HepG2 (cell line): Measurements from ENCODE around the gene SEPHS2.
"Not testable (repeated sequence)": the region's sequence is repeated elsewhere in the genome, so short reads cannot be mapped to it uniquely, and the experiment has no call there.

ENCODE experiments used
- FOXM1 ChIP-seq: sonication (generic); formaldehyde crosslinking; IDR thresholded peaks from 2 replicates; pipeline ENCODE4 v1.5.0; 2020; ENCODE audit warnings: missing genetic modification reagents
- HOXD1 ChIP-seq: sonication (generic); formaldehyde crosslinking; IDR thresholded peaks from 2 replicates; pipeline ENCODE4 v1.5.0; 2020; ENCODE audit warnings: missing genetic modification reagents
- NFYB ChIP-seq: sonication (generic); formaldehyde crosslinking; IDR thresholded peaks from 2 replicates; pipeline ENCODE4 v1.4.0; 2020; ENCODE audit warnings: missing genetic modification reagents
- SMARCE1 ChIP-seq: fragments of 450-650 bp; IDR thresholded peaks from 2 replicates; pipeline ENCODE4 v1.6.1; 2017; ENCODE audit warnings: borderline replicate concordance
- SP1 ChIP-seq, 2 experiments: fragments of 450-650 bp in 1 of 2; sonication (generic) in 1 of 2; formaldehyde crosslinking in 1 of 2; IDR thresholded peaks; 2 replicates each; pipeline versions ENCODE4 v1.4.0 to v1.6.1; 2016 to 2020; ENCODE audit warnings: missing genetic modification reagents in 1 of 2
- TBL1XR1 ChIP-seq: fragments of 150-350 bp; IDR thresholded peaks from 2 replicates; pipeline ENCODE4 v1.6.1; 2014; ENCODE audit warnings: borderline replicate concordance, low read length; ENCODE audit not compliant: partially characterized antibody
- ZC3H4 ChIP-seq: sonication (generic); formaldehyde crosslinking; IDR thresholded peaks from 2 replicates; pipeline ENCODE4 v1.4.0; 2020; ENCODE audit warnings: missing genetic modification reagents, borderline replicate concordance
- ZNF274 ChIP-seq: sonication (generic); formaldehyde crosslinking; IDR thresholded peaks from 2 replicates; pipeline ENCODE4 v1.5.1; 2020; ENCODE audit warnings: mild to moderate bottlenecking, missing genetic modification reagents
- ZNF614 ChIP-seq: IDR thresholded peaks from 2 replicates; pipeline ENCODE4 v1.6.1; 2018; ENCODE audit warnings: missing biosample characterization, missing genetic modification reagents, inconsistent platforms, borderline replicate concordance
- TF ChIP-seq, protein P1 (sequence below): sonication (generic); formaldehyde crosslinking; IDR thresholded peaks from 2 replicates; pipeline ENCODE4 v1.5.0; 2020; ENCODE audit warnings: mild to moderate bottlenecking, missing genetic modification reagents, moderate library complexity

DNA sequence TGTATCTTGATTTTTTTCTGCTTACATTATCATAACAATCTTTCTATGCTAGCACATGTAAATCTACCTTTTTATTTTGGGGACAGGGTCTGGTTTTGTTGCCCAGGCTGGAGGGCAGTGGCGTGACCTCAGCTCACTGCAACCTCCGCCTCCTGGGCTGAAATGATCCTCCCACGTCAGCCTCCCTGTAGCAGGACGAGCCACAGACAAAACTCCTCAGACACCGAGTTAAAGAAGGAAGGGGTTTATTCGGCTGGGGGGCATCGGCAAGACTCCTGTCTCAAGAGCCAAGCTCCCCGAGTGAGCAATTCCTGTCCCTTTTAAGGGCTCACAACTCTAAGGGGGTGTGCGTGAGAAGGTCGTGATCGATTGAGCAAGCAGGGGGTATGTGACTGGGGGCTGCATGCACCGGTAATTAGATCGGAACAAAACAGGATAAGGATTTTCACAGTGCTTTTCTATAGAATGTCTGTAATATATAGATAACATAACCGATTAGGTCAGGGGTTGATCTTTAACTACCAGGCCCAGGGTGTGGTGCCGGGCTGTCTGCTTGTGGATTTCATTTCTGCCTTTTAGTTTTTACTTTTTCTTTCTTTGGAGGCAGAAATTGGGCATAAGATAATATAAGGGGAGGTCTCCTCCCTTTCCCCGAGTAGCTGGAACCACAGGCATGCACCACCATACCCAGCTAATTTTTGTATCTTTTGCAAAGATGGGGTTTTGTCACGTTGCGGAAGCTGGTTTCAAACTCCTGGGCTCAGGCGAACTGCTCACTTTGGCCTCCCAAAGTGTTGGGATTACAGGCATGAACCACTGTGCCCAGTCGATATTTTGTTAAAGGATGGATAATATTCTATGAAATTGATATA is 7.3 kb upstream of the SEPHS2 start:
- TF ChIP-seq FOXM1 (CRISPR knock-in tag); NFYB; SP1 (IDR thresholded peaks at IDR 0.05); SP1 (CRISPR knock-in tag; IDR thresholded peaks at IDR 0.05); SMARCE1; HOXD1 (CRISPR knock-in tag); ZNF614 (CRISPR knock-in tag); TBL1XR1; ZNF274 (CRISPR knock-in tag); ZC3H4 (CRISPR knock-in tag): not testable (repeated sequence)
- TF ChIP-seq, protein P1, sequence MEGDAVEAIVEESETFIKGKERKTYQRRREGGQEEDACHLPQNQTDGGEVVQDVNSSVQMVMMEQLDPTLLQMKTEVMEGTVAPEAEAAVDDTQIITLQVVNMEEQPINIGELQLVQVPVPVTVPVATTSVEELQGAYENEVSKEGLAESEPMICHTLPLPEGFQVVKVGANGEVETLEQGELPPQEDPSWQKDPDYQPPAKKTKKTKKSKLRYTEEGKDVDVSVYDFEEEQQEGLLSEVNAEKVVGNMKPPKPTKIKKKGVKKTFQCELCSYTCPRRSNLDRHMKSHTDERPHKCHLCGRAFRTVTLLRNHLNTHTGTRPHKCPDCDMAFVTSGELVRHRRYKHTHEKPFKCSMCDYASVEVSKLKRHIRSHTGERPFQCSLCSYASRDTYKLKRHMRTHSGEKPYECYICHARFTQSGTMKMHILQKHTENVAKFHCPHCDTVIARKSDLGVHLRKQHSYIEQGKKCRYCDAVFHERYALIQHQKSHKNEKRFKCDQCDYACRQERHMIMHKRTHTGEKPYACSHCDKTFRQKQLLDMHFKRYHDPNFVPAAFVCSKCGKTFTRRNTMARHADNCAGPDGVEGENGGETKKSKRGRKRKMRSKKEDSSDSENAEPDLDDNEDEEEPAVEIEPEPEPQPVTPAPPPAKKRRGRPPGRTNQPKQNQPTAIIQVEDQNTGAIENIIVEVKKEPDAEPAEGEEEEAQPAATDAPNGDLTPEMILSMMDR (CRISPR knock-in tag): not testable (repeated sequence)
